SU-DHL-6 (cell line): ENCODE results near the gene GABRB3.

Experiments
- EZH2phosphoT487 ChIP-seq: fragments of 200-600 bp; sonication (generic), shearing (Covaris generic); conservative IDR thresholded peaks from 2 replicates; pipeline ENCODE4 v1.6.1; 2018; ENCODE audit warnings: mild to moderate bottlenecking, antibody characterized with exemption, low read length, moderate library complexity, mixed read lengths
- TF ChIP-seq, protein P1 (sequence below): fragments of 200-600 bp; sonication (generic); IDR thresholded peaks from one replicate; pipeline ENCODE4 v1.5.1; 2017; ENCODE audit warnings: antibody characterized with exemption, mild to moderate bottlenecking, low read length, moderate library complexity; ENCODE audit not compliant: insufficient read depth, poor library complexity, severe bottlenecking

DNA sequence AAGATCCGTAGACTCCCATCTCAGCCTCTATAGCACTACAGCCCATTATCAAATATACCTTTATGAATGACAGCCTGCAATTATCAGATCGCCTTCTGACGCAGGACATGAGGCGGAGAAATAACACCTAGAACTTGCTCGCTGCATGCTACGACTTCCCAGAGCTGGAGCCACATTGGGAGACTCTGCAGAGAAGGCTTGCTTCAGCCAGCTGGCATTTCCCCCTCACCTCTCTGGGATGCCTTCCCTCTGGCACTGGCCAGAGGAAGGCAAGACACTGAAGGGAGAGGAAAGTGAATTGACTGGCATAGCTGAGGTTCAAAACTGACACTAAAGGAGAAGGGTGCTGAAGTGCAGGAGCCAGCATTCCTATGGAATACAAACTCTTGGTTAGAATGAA lies 131.7 kb downstream of the GABRB3 start:
- no peak for TF ChIP-seq EZH2phosphoT487
- TF ChIP-seq, protein P1, sequence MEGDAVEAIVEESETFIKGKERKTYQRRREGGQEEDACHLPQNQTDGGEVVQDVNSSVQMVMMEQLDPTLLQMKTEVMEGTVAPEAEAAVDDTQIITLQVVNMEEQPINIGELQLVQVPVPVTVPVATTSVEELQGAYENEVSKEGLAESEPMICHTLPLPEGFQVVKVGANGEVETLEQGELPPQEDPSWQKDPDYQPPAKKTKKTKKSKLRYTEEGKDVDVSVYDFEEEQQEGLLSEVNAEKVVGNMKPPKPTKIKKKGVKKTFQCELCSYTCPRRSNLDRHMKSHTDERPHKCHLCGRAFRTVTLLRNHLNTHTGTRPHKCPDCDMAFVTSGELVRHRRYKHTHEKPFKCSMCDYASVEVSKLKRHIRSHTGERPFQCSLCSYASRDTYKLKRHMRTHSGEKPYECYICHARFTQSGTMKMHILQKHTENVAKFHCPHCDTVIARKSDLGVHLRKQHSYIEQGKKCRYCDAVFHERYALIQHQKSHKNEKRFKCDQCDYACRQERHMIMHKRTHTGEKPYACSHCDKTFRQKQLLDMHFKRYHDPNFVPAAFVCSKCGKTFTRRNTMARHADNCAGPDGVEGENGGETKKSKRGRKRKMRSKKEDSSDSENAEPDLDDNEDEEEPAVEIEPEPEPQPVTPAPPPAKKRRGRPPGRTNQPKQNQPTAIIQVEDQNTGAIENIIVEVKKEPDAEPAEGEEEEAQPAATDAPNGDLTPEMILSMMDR = no peak
